ENCODE results near the gene ZNF142. TPM values are rescaled to one million over a fixed set of nuclear protein-coding genes. Genes with fewer than 3 reads are reported as not detected.
A peak's percentile ranks its signal among the peaks of the same experiment; 100 is the strongest.

ZNF142 gene
- total and polyA plus RNA-seq, 9 donors, result 7.0 to 33.9 (median 21.0) TPM

- DNase-seq, result no peak
- Histone ChIP-seq H3K36me3 (no peaks in the 10 kb centered on the region), H3K27me3 (no peaks in the 10 kb centered on the region), H3K9me3 (no peaks in the 10 kb centered on the region), H3K4me3 (peak overlapping the region; percentile 82), H3K4me1 (ENCODE audit: insufficient read depth) (peaks cover 5% of the 10 kb centered on the region), H3K27ac (peak overlapping the region in 1 of 2 donors; percentile 57)
- WGBS, 3 donors, result 19 to 29% (median 21%) methylated on average over 12 of the region's 12 CpGs
- intact Hi-C loops (cut with DNase I), result no loop called here
- TF ChIP-seq EP300 (IDR thresholded peaks at IDR 0.05) (no peak), CTCF (IDR thresholded peaks at IDR 0.05) (no peak), POLR2A (IDR thresholded peaks at IDR 0.05) (no peak)
These were observed 11.8 kb upstream of the ZNF142 start for GRCh38 chr2:218671097-218671653.

- 75 to 82% (median 82%) methylated on average over 7 of the region's 7 CpGs for WGBS, 3 donors
- no peaks in the 10 kb centered on the region for H3K27me3 ChIP-seq
- DNase-seq, result no peak
- H3K4me1 ChIP-seq (ENCODE audit: insufficient read depth), result peaks cover 4% of the 10 kb centered on the region
- intact Hi-C loops (cut with DNase I), result no loop called here
- TF ChIP-seq CTCF (IDR thresholded peaks at IDR 0.05) (no peak), POLR2A (IDR thresholded peaks at IDR 0.05) (no peak), EP300 (IDR thresholded peaks at IDR 0.05) (no peak)
- H3K9me3 ChIP-seq, result no peaks in the 10 kb centered on the region
- H3K27ac ChIP-seq, result no peak overlapping the region
- no peak overlapping the region for H3K4me3 ChIP-seq
- no peaks in the 10 kb centered on the region for H3K36me3 ChIP-seq
These were observed 5.2 kb upstream of the ZNF142 start for GRCh38 chr2:218664653-218665052.

- intact Hi-C loops (cut with DNase I), result no loop called here
- no peak overlapping the region for H3K27ac ChIP-seq
- H3K9me3 ChIP-seq, result no peaks in the 10 kb centered on the region
- no peak for TF ChIP-seq POLR2A (IDR thresholded peaks at IDR 0.05)
- no peak for TF ChIP-seq EP300 (IDR thresholded peaks at IDR 0.05)
- TF ChIP-seq CTCF (IDR thresholded peaks at IDR 0.05), result no peak
- H3K4me1 ChIP-seq (ENCODE audit: insufficient read depth), result peaks cover 4% of the 10 kb centered on the region
- no peaks in the 10 kb centered on the region for H3K27me3 ChIP-seq
- H3K4me3 ChIP-seq, result no peak overlapping the region
- 80 to 87% (median 81%) methylated on average over 15 of the region's 15 CpGs for WGBS, 3 donors
- no peak for DNase-seq
- H3K36me3 ChIP-seq, result no peaks in the 10 kb centered on the region
These were observed 4.5 kb upstream of the ZNF142 start for GRCh38 chr2:218663901-218664300.

GRCh38 chr2:218662827-218663226 is 3.4 kb upstream of the ZNF142 start:
- Histone ChIP-seq H3K27me3 (no peaks in the 10 kb centered on the region), H3K4me3 (no peak overlapping the region), H3K36me3 (no peaks in the 10 kb centered on the region), H3K4me1 (ENCODE audit: insufficient read depth) (peaks cover 7% of the 10 kb centered on the region), H3K9me3 (no peaks in the 10 kb centered on the region), H3K27ac (no peak overlapping the region)
- no peak for DNase-seq
- 80 to 88% (median 85%) methylated on average over 10 of the region's 10 CpGs for WGBS, 3 donors
- intact Hi-C loops (cut with DNase I), result no loop called here
- TF ChIP-seq CTCF (IDR thresholded peaks at IDR 0.05), result no peak
- TF ChIP-seq EP300 (IDR thresholded peaks at IDR 0.05), result no peak
